ENCODE results near the gene CNMD.

Gene CNMD

GRCh38 chr13:52659340-52659739 is 80.3 kb downstream of the CNMD start:
- Histone ChIP-seq H3K9me3 (no peaks in the 10 kb centered on the region), H3K36me3 (peaks cover 43 to 57% (median 44%) of the 10 kb centered on the region in 3 donors), H3K4me3 (no peak overlapping the region), H3K4me1 (peaks cover 0 to 25% (median 12%) of the 10 kb centered on the region in 4 donors), H3K27ac (no peak overlapping the region), H3K27me3 (no peaks in the 10 kb centered on the region)
- intact Hi-C loops (cut with DNase I; ENCODE audit: low total_unique reads): loop anchor here (10.0 kb wide), 2 partner anchors 855 to 1205 kb away; partner anchors contain the start of genes DHRS12 and INTS6
- DNase-seq: no peak
- no peak for TF ChIP-seq CTCF (IDR thresholded peaks at IDR 0.05)
